A549 (cell line): ENCODE results near the gene SCYL3.

Source experiments
- HDAC2 ChIP-seq: fragments of 200-600 bp; sonication (generic); IDR thresholded peaks from 2 replicates; pipeline ENCODE4 v1.6.1; 2016
- POLR2A ChIP-seq: IDR thresholded peaks from 2 replicates; pipeline ENCODE4 v1.6.1; 2012; ENCODE audit warnings: mild to moderate bottlenecking, low read length
- TP53 ChIP-seq: fragments of 250-450 bp; sonication (Bioruptor Pico); IDR thresholded peaks from 2 replicates; pipeline ENCODE4 v1.5.0; 2021; ENCODE audit warnings: mild to moderate bottlenecking, moderate library complexity
- TF ChIP-seq, protein P1 (sequence below): fragments of >200 bp; sonication (Bioruptor Twin); formaldehyde crosslinking; IDR thresholded peaks from 3 replicates; pipeline ENCODE4 v1.5.1; 2016

DNA sequence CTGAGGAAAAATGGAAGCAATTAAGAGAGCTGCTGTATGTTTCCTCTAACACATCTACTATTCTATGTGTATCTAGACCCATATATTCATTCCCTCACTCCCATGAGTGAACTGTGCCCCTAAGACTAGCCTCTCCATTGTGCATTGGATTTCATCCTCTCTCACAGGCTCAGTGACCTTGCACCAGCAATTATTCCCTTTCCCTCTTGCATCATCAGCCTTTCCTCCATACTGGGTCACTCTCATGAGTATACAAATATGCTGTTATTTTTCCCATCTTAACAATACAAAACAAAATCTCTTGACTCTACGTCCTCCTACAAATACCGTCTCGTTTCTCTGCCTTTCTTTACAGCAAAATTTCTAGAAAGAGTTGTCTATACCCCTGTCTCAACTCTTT is 69.5 kb downstream of the SCYL3 start:
- TF ChIP-seq POLR2A (no peak), TP53 (CRISPR knock-in tag) (no peak), HDAC2 (no peak)
- TF ChIP-seq, protein P1, sequence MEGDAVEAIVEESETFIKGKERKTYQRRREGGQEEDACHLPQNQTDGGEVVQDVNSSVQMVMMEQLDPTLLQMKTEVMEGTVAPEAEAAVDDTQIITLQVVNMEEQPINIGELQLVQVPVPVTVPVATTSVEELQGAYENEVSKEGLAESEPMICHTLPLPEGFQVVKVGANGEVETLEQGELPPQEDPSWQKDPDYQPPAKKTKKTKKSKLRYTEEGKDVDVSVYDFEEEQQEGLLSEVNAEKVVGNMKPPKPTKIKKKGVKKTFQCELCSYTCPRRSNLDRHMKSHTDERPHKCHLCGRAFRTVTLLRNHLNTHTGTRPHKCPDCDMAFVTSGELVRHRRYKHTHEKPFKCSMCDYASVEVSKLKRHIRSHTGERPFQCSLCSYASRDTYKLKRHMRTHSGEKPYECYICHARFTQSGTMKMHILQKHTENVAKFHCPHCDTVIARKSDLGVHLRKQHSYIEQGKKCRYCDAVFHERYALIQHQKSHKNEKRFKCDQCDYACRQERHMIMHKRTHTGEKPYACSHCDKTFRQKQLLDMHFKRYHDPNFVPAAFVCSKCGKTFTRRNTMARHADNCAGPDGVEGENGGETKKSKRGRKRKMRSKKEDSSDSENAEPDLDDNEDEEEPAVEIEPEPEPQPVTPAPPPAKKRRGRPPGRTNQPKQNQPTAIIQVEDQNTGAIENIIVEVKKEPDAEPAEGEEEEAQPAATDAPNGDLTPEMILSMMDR, result no peak
